K562 (cell line): ENCODE results near the gene CD68. TPM values are rescaled to one million over a fixed set of nuclear protein-coding genes. Genes with fewer than 3 reads are reported as not detected.
A peak's percentile ranks its signal among the peaks of the same experiment; 100 is the strongest.

Experiments used
- CCAR2 ChIP-seq: fragments of 200-400 bp; formaldehyde crosslinking; IDR thresholded peaks from 2 replicates; pipeline ENCODE4 v1.6.1; 2017; ENCODE audit warnings: mild to moderate bottlenecking, low read depth, low read length
- COPS2 ChIP-seq: fragments of 450-650 bp; conservative IDR thresholded peaks from 2 replicates; pipeline ENCODE4 v1.6.1; 2016; ENCODE audit warnings: mild to moderate bottlenecking, moderate library complexity
- CTBP1 ChIP-seq: fragments of 450-650 bp; IDR thresholded peaks from 2 replicates; pipeline ENCODE4 v1.6.1; 2016; ENCODE audit warnings: borderline replicate concordance
- HDAC8 ChIP-seq: fragments of 450-650 bp; IDR thresholded peaks from 2 replicates; pipeline ENCODE4 v1.6.1; 2016; ENCODE audit warnings: mild to moderate bottlenecking, missing genetic modification characterization, moderate library complexity, missing compliant biosample characterization
- HMG20B ChIP-seq: fragments of 250-450 bp; sonication (Bioruptor Pico); IDR thresholded peaks from 2 replicates; pipeline ENCODE4 v1.5.0; 2021; ENCODE audit warnings: mild to moderate bottlenecking
- HNRNPK ChIP-seq: fragments of 200-400 bp; formaldehyde crosslinking; IDR thresholded peaks from one replicate; pipeline ENCODE4 v1.6.1; 2018; ENCODE audit warnings: mild to moderate bottlenecking, low read depth, low read length; ENCODE audit not compliant: poor library complexity, severe bottlenecking
- MTF1 ChIP-seq: fragments of 250-450 bp; sonication (Bioruptor Pico); IDR thresholded peaks from 2 replicates; pipeline ENCODE4 v1.9.0; 2021; ENCODE audit warnings: moderate library complexity, mild to moderate bottlenecking, inconsistent platforms, borderline replicate concordance
- MXI1 ChIP-seq: IDR thresholded peaks from 2 replicates; pipeline ENCODE4 v1.6.1; 2011; ENCODE audit warnings: low read depth, mild to moderate bottlenecking, improper control_type of control experiment, low read length
- PRMT5 ChIP-seq: sonication (generic); formaldehyde crosslinking; IDR thresholded peaks from 2 replicates; pipeline ENCODE4 v1.5.0; 2020; ENCODE audit warnings: missing genetic modification reagents
- SRSF3 ChIP-seq: fragments of 200-400 bp; formaldehyde crosslinking; IDR thresholded peaks from 2 replicates; pipeline ENCODE4 v1.6.1; 2016; ENCODE audit warnings: mild to moderate bottlenecking, low read length, moderate library complexity; ENCODE audit not compliant: insufficient read depth
- THRAP3 ChIP-seq: fragments of 450-650 bp; IDR thresholded peaks from 2 replicates; pipeline ENCODE4 v1.6.1; 2016; ENCODE audit warnings: mild to moderate bottlenecking, inconsistent platforms, borderline replicate concordance
- TOE1 ChIP-seq, 2 experiments: fragments of 450-650 bp in 1 of 2; sonication (generic) in 1 of 2; formaldehyde crosslinking in 1 of 2; IDR thresholded peaks; 2 replicates each; pipeline versions ENCODE4 v1.7.1 to v1.8.0; 2016 to 2022; ENCODE audit warnings: borderline replicate concordance in 2 of 2, mild to moderate bottlenecking in 2 of 2, antibody characterized with exemption in 1 of 2, inconsistent platforms in 1 of 2, low read depth in 1 of 2, missing genetic modification reagents in 1 of 2, moderate library complexity in 1 of 2
- ZC3H11A ChIP-seq: IDR thresholded peaks from 2 replicates; pipeline ENCODE4 v1.6.1; 2012; ENCODE audit warnings: low read depth, low read length, improper control_type of control experiment
- ZNF384 ChIP-seq: IDR thresholded peaks from 2 replicates; pipeline ENCODE4 v1.6.1; 2012; ENCODE audit warnings: low read depth, low read length, improper control_type of control experiment
- polyA plus RNA-seq, 8 experiments: library from polyadenylated mRNA; depleted of rRNA in 4 of 8; stranded (reverse) in 5 of 8; unstranded in 3 of 8; fragments of >200 nt; fragmentation: Nextera tagmentation in 2 of 8; fragmentation: Illumina TruSeq in 1 of 8; extraction: Ambion mirVana in 2 of 8; extraction: Trizol in 1 of 8; gene quantifications; 2 replicates each; pipeline versions ENCODE4 v1.2.1 to v1.2.3, GENCODE V29; 2011 to 2014; ENCODE audit warnings: inconsistent platforms in 1 of 8, missing spikeins in 1 of 8
- total RNA-seq, 7 experiments: library from RNA; depleted of rRNA in 6 of 7; stranded (reverse); fragments of >200 nt in 6 of 7; fragmentation: Illumina TruSeq in 2 of 7; extraction: Trizol in 2 of 7; gene quantifications; 2 replicates each; pipeline versions ENCODE4 v1.2.1 to v1.2.3, GENCODE V29; 2011 to 2021; ENCODE audit warnings: low replicate concordance in 1 of 7
- TF ChIP-seq, protein P1 (sequence below): fragments of 200-800 bp; sonication (Bioruptor generic); IDR thresholded peaks from 2 replicates; pipeline ENCODE4 v1.6.1; 2016; ENCODE audit warnings: missing genetic modification characterization, missing compliant biosample characterization
- TF ChIP-seq, protein P2 (sequence below): fragments of 450-650 bp; IDR thresholded peaks from 2 replicates; pipeline ENCODE4 v1.6.1; 2018; ENCODE audit warnings: mild to moderate bottlenecking, low read depth; ENCODE audit not compliant: partially characterized antibody
- TF ChIP-seq, protein P3 (sequence below): sonication (generic); IDR thresholded peaks from 2 replicates; pipeline ENCODE4 v1.6.1; 2016

Gene CD68
- total and polyA plus RNA-seq, 9 of the 15 experiments (the other 6 are each of a cell fraction or from before 2014, with no cell fraction given) = 28.2 to 89.8 (median 37.7) TPM

DNA sequence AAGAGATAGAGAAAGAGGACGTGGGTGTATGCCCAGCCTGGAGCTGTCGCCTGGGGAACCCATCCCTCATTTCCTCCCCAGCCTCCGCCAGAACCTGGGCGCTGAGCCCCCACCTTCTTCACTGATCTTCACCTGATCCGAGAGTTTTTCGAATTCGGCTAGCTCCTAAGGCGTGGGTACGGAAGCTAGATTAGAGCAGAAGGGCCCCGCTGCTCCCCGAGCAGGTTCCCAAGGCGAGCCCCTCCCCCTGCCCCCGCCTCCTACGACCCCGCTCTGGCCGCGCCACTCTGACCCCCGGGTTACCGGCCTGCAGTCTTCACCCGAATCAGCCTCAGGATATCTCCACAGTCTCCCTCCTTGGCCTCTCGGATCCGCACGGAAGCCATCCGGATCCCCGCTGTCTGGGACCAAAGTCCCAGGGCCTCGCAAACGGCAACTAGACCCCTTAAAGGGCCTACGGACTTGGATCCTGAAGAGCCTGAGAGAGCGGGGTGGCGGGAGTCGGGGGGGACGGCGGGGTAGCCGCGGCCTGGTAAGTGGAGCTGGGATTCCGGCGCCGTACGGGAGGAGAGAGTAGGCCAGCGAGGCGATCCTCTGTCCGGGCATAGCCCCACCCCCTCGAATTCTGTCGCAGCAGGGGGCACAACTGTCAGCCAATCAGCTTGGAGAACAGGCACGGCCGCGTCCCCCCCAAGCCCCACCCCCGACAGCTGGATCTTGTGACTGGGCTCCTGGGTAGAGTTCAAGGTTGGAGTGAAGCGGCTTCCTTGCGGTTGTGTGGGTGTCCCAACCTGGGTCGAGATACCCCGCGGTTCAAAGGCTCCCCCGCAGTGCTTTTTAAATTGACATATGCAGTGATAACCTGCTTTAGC lies 48.0 kb downstream of the CD68 start, which contains the start of gene SAT2 (continued):
- TF ChIP-seq, protein P1, sequence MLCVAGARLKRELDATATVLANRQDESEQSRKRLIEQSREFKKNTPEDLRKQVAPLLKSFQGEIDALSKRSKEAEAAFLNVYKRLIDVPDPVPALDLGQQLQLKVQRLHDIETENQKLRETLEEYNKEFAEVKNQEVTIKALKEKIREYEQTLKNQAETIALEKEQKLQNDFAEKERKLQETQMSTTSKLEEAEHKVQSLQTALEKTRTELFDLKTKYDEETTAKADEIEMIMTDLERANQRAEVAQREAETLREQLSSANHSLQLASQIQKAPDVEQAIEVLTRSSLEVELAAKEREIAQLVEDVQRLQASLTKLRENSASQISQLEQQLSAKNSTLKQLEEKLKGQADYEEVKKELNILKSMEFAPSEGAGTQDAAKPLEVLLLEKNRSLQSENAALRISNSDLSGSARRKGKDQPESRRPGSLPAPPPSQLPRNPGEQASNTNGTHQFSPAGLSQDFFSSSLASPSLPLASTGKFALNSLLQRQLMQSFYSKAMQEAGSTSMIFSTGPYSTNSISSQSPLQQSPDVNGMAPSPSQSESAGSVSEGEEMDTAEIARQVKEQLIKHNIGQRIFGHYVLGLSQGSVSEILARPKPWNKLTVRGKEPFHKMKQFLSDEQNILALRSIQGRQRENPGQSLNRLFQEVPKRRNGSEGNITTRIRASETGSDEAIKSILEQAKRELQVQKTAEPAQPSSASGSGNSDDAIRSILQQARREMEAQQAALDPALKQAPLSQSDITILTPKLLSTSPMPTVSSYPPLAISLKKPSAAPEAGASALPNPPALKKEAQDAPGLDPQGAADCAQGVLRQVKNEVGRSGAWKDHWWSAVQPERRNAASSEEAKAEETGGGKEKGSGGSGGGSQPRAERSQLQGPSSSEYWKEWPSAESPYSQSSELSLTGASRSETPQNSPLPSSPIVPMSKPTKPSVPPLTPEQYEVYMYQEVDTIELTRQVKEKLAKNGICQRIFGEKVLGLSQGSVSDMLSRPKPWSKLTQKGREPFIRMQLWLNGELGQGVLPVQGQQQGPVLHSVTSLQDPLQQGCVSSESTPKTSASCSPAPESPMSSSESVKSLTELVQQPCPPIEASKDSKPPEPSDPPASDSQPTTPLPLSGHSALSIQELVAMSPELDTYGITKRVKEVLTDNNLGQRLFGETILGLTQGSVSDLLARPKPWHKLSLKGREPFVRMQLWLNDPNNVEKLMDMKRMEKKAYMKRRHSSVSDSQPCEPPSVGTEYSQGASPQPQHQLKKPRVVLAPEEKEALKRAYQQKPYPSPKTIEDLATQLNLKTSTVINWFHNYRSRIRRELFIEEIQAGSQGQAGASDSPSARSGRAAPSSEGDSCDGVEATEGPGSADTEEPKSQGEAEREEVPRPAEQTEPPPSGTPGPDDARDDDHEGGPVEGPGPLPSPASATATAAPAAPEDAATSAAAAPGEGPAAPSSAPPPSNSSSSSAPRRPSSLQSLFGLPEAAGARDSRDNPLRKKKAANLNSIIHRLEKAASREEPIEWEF (CRISPR knock-in tag) = no peak
- no peak for TF ChIP-seq MTF1 (CRISPR knock-in tag)
- TF ChIP-seq MXI1 = no peak
- TF ChIP-seq, protein P2, sequence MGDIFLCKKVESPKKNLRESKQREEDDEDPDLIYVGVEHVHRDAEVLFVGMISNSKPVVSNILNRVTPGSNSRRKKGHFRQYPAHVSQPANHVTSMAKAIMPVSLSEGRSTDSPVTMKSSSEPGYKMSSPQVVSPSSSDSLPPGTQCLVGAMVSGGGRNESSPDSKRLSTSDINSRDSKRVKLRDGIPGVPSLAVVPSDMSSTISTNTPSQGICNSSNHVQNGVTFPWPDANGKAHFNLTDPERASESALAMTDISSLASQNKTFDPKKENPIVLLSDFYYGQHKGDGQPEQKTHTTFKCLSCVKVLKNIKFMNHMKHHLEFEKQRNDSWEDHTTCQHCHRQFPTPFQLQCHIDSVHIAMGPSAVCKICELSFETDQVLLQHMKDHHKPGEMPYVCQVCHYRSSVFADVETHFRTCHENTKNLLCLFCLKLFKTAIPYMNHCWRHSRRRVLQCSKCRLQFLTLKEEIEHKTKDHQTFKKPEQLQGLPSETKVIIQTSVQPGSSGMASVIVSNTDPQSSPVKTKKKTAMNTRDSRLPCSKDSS = no peak
- TF ChIP-seq TOE1 (IDR thresholded peaks at IDR 0.05; ENCODE audit: borderline replicate concordance) = peak; percentile 80; the same call in 1 of the 2 replicates
- no peak for TF ChIP-seq TOE1 (CRISPR knock-in tag; IDR thresholded peaks at IDR 0.05; ENCODE audit: borderline replicate concordance, low read depth)
- TF ChIP-seq CTBP1 = peak; percentile 30; the same call in 1 of the 2 replicates
- no peak for TF ChIP-seq HMG20B (CRISPR knock-in tag)
- no peak for TF ChIP-seq PRMT5 (CRISPR knock-in tag)
- TF ChIP-seq, protein P3, sequence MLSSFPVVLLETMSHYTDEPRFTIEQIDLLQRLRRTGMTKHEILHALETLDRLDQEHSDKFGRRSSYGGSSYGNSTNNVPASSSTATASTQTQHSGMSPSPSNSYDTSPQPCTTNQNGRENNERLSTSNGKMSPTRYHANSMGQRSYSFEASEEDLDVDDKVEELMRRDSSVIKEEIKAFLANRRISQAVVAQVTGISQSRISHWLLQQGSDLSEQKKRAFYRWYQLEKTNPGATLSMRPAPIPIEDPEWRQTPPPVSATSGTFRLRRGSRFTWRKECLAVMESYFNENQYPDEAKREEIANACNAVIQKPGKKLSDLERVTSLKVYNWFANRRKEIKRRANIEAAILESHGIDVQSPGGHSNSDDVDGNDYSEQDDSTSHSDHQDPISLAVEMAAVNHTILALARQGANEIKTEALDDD = no peak
- no peak for TF ChIP-seq COPS2
- TF ChIP-seq THRAP3 = no peak
- no peak for TF ChIP-seq SRSF3
- no peak for TF ChIP-seq CCAR2
- no peak for TF ChIP-seq ZC3H11A
- TF ChIP-seq HNRNPK = no peak
- no peak for TF ChIP-seq HDAC8 (tag)
- no peak for TF ChIP-seq ZNF384
